Immature natural killer cell (primary cell): Measurements from ENCODE around the gene BCAP31. TPM values are rescaled to one million over a fixed set of nuclear protein-coding genes. Genes with fewer than 3 reads are reported as not detected.
"Not testable (repeated sequence)": the region's sequence is repeated elsewhere in the genome, so short reads cannot be mapped to it uniquely, and the experiment has no call there.

Experiments used
- DNase-seq, 3 donors: peaks; one replicate each; pipeline ENCODE4 v3.0.0; 2022; ENCODE audit warnings: mixed read lengths in 1 of 3
- H3K27ac Mint-ChIP-seq, 6 donors: one replicate each; pipeline ENCODE4 v1.8.0; 2020; ENCODE audit warnings: mixed read lengths in 6 of 6, mild to moderate bottlenecking in 5 of 6, inconsistent platforms in 4 of 6, moderate library complexity in 3 of 6
- H3K27me3 Mint-ChIP-seq, 3 donors: one replicate each; pipeline ENCODE4 v1.8.0; 2020 to 2021; ENCODE audit warnings: low read depth in 3 of 3, mild to moderate bottlenecking in 3 of 3, mixed read lengths in 3 of 3, moderate library complexity in 3 of 3, inconsistent platforms in 1 of 3
- H3K36me3 Mint-ChIP-seq, 3 donors: one replicate each; pipeline ENCODE4 v1.8.0; 2020; ENCODE audit warnings: mixed read lengths in 3 of 3, inconsistent platforms in 2 of 3, mild to moderate bottlenecking in 2 of 3
- H3K4me1 Mint-ChIP-seq, 2 donors: one replicate each; pipeline ENCODE4 v1.8.0; 2020; ENCODE audit warnings: inconsistent platforms in 2 of 2, mild to moderate bottlenecking in 2 of 2, mixed read lengths in 2 of 2, moderate library complexity in 1 of 2
- H3K4me3 Mint-ChIP-seq, 5 donors: one replicate each; pipeline ENCODE4 v1.8.0; 2020; ENCODE audit warnings: mild to moderate bottlenecking in 5 of 5, mixed read lengths in 5 of 5, inconsistent platforms in 3 of 5, moderate library complexity in 3 of 5
- H3K9me3 Mint-ChIP-seq, 6 donors: one replicate each; pipeline ENCODE4 v1.8.0; 2020; ENCODE audit warnings: mild to moderate bottlenecking in 6 of 6, mixed read lengths in 6 of 6, inconsistent platforms in 4 of 6, moderate library complexity in 3 of 6
- polyA plus RNA-seq, 3 donors: library from polyadenylated mRNA; unstranded; fragments of 300-500 nt; fragmentation: Illumina TruSeq; gene quantifications; one replicate each; pipeline ENCODE4 v1.2.3, GENCODE V29; 2021

BCAP31 gene
- polyA plus RNA-seq, 3 donors from 2014 or later: 367 to 491 (median 373) TPM

- H3K27me3 Mint-ChIP-seq: peaks cover 0 to 11% (median 4%) of the 10 kb centered on the region in 3 donors
- H3K4me1 Mint-ChIP-seq, H3K9me3 Mint-ChIP-seq, DNase-seq, H3K36me3 Mint-ChIP-seq, H3K27ac Mint-ChIP-seq, H3K4me3 Mint-ChIP-seq: not testable (repeated sequence)
Observed at GRCh38 chrX:153745067-153745433, 20.9 kb upstream of the BCAP31 start.

- Mint-ChIP-seq H3K9me3 (no peaks in the 10 kb centered on the region), H3K4me1 (peaks cover 0 to 8% of the 10 kb centered on the region in 2 donors), H3K27me3 (peaks cover 0 to 9% (median 4%) of the 10 kb centered on the region in 3 donors), H3K27ac (no peak overlapping the region), H3K36me3 (no peaks in the 10 kb centered on the region), H3K4me3 (peak overlapping the region in 1 of 5 donors; percentile 27)
- DNase-seq: no peak
Observed at GRCh38 chrX:153744210-153745066, 20.3 kb upstream of the BCAP31 start.

- not testable (repeated sequence) for H3K9me3 Mint-ChIP-seq, H3K27ac Mint-ChIP-seq, H3K4me1 Mint-ChIP-seq, DNase-seq, H3K4me3 Mint-ChIP-seq, H3K36me3 Mint-ChIP-seq, H3K27me3 Mint-ChIP-seq
Observed at GRCh38 chrX:153743468-153744209, 19.5 kb upstream of the BCAP31 start.

GRCh38 chrX:153742796-153743467, 18.7 kb upstream of the BCAP31 start:
- not testable (repeated sequence) for H3K36me3 Mint-ChIP-seq, DNase-seq, H3K27me3 Mint-ChIP-seq, H3K27ac Mint-ChIP-seq, H3K4me3 Mint-ChIP-seq, H3K9me3 Mint-ChIP-seq, H3K4me1 Mint-ChIP-seq

- not testable (repeated sequence) for H3K9me3 Mint-ChIP-seq, H3K4me3 Mint-ChIP-seq, H3K27ac Mint-ChIP-seq, H3K36me3 Mint-ChIP-seq, H3K27me3 Mint-ChIP-seq, H3K4me1 Mint-ChIP-seq, DNase-seq
Observed at GRCh38 chrX:153742111-153742510, 17.9 kb upstream of the BCAP31 start.

GRCh38 chrX:153741446-153741845, 17.3 kb upstream of the BCAP31 start:
- Mint-ChIP-seq H3K27ac (no peak overlapping the region), H3K9me3 (no peaks in the 10 kb centered on the region), H3K4me1 (peaks cover 0 to 8% of the 10 kb centered on the region in 2 donors), H3K27me3 (peaks cover 3 to 7% (median 3%) of the 10 kb centered on the region in 3 donors), H3K4me3 (no peak overlapping the region), H3K36me3 (no peaks in the 10 kb centered on the region)
- no peak for DNase-seq

- H3K36me3 Mint-ChIP-seq: no peaks in the 10 kb centered on the region
- no peak overlapping the region for H3K4me3 Mint-ChIP-seq
- no peak overlapping the region for H3K27ac Mint-ChIP-seq
- peaks cover 3 to 7% (median 3%) of the 10 kb centered on the region in 3 donors for H3K27me3 Mint-ChIP-seq
- H3K4me1 Mint-ChIP-seq: peaks cover under 1 to 8% of the 10 kb centered on the region in 2 donors
- H3K9me3 Mint-ChIP-seq: no peaks in the 10 kb centered on the region
- DNase-seq: no peak
Observed at GRCh38 chrX:153740631-153741222, 16.5 kb upstream of the BCAP31 start.

- no peak overlapping the region for H3K4me3 Mint-ChIP-seq
- peaks cover 3 to 4% (median 3%) of the 10 kb centered on the region in 3 donors for H3K27me3 Mint-ChIP-seq
- no peaks in the 10 kb centered on the region for H3K9me3 Mint-ChIP-seq
- peaks cover 0 to 7% (median 3%) of the 10 kb centered on the region in 3 donors for H3K36me3 Mint-ChIP-seq
- peaks cover 8 to 16% of the 10 kb centered on the region in 2 donors for H3K4me1 Mint-ChIP-seq
- no peak for DNase-seq
- H3K27ac Mint-ChIP-seq: no peak overlapping the region
Observed at GRCh38 chrX:153739754-153740486, 15.7 kb upstream of the BCAP31 start.

- no peaks in the 10 kb centered on the region for H3K9me3 Mint-ChIP-seq
- H3K4me1 Mint-ChIP-seq: peaks cover 12 to 17% of the 10 kb centered on the region in 2 donors
- H3K27me3 Mint-ChIP-seq: peaks cover 0 to 3% (median 3%) of the 10 kb centered on the region in 3 donors
- H3K27ac Mint-ChIP-seq: no peak overlapping the region
- no peak for DNase-seq
- peaks cover 0 to 11% (median 8%) of the 10 kb centered on the region in 3 donors for H3K36me3 Mint-ChIP-seq
- no peak overlapping the region for H3K4me3 Mint-ChIP-seq
Observed at GRCh38 chrX:153738056-153738605, 13.9 kb upstream of the BCAP31 start.

GRCh38 chrX:153736871-153737441, 12.8 kb upstream of the BCAP31 start:
- Mint-ChIP-seq H3K36me3 (peaks cover 0 to 12% (median 9%) of the 10 kb centered on the region in 3 donors), H3K27ac (no peak overlapping the region), H3K9me3 (no peaks in the 10 kb centered on the region), H3K4me3 (no peak overlapping the region), H3K4me1 (peaks cover 14 to 17% of the 10 kb centered on the region in 2 donors), H3K27me3 (peaks cover 0 to 5% (median 3%) of the 10 kb centered on the region in 3 donors)
- no peak for DNase-seq

- H3K36me3 Mint-ChIP-seq: peaks cover 3 to 17% (median 15%) of the 10 kb centered on the region in 3 donors
- peaks cover 0 to 5% (median 3%) of the 10 kb centered on the region in 3 donors for H3K27me3 Mint-ChIP-seq
- DNase-seq: no peak
- no peak overlapping the region for H3K27ac Mint-ChIP-seq
- H3K4me1 Mint-ChIP-seq: peaks cover 17 to 21% of the 10 kb centered on the region in 2 donors
- no peak overlapping the region for H3K4me3 Mint-ChIP-seq
- no peaks in the 10 kb centered on the region for H3K9me3 Mint-ChIP-seq
Observed at GRCh38 chrX:153736071-153736820, 12.1 kb upstream of the BCAP31 start.

- peak in 2 of 3 donors; percentile 31 for DNase-seq
- H3K27me3 Mint-ChIP-seq: peaks cover 0 to 3% (median 3%) of the 10 kb centered on the region in 3 donors
- H3K4me1 Mint-ChIP-seq: peaks cover 15 to 23% of the 10 kb centered on the region in 2 donors
- no peaks in the 10 kb centered on the region for H3K9me3 Mint-ChIP-seq
- peak overlapping the region in 1 of 6 donors; percentile 80 for H3K27ac Mint-ChIP-seq
- no peak overlapping the region for H3K4me3 Mint-ChIP-seq
- H3K36me3 Mint-ChIP-seq: peaks cover 3 to 21% (median 15%) of the 10 kb centered on the region in 3 donors
Observed at GRCh38 chrX:153735274-153735673, 11.1 kb upstream of the BCAP31 start.
